ENCODE results near the gene DCAF8. TPM values are rescaled to one million over a fixed set of nuclear protein-coding genes. Genes with fewer than 3 reads are reported as not detected.

The DCAF8 gene
- total RNA-seq, 1 experiment from 2014 or later, result 76.4 TPM

GRCh38 chr1:160227034-160227433 is 35.3 kb downstream of the DCAF8 start:
- DNase-seq (ENCODE audit: low read depth), result no peak

DNA sequence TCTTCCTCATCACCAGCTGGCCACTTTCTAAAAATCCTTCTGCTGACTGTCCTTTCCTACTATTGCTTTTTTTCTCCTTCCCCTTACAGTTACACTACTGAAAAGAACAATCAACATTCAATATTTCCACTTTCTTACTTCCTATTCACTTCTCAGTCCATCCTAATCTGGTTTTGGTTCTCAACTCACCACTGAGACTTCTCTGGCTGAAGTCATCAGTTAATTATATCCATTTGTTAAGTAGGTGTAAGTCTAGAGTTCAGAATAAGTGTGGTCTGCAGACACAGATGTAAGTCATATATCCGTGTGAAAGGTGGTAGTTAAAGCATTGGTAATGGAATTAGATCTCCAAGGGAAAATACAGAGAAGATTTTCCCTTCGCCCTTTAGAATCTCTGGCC is 35.7 kb downstream of the DCAF8 start:
- DNase-seq (ENCODE audit: low read depth), result no peak

DNA sequence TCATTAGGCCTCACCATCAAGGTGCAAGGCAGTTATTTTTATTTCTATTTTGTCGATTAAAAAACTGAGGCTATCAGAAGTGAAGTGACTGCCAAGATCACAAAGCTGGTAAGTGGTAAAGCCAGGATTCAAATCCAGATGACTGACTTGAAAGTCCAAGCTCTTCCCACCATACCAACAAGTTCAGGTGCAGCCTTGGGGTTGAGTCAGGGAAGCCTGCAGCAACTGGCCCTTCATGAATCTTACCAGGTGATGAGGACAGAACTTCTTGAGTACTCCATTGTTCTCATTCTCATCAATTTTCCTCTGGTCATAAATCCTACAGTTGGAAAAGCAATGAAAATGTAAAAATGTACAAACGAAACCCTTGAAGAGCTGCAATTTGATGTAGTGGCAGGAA is 37.0 kb downstream of the DCAF8 start:
- no peak for DNase-seq (ENCODE audit: low read depth)

- DNase-seq (ENCODE audit: low read depth), result no peak
Observed at GRCh38 chr1:160224606-160225005, 37.7 kb downstream of the DCAF8 start.

- DNase-seq (ENCODE audit: low read depth), result no peak
Observed at GRCh38 chr1:160222546-160222945, 39.8 kb downstream of the DCAF8 start.

- no peak for DNase-seq (ENCODE audit: low read depth)
Observed at GRCh38 chr1:160221089-160221488, 41.3 kb downstream of the DCAF8 start.

DNA sequence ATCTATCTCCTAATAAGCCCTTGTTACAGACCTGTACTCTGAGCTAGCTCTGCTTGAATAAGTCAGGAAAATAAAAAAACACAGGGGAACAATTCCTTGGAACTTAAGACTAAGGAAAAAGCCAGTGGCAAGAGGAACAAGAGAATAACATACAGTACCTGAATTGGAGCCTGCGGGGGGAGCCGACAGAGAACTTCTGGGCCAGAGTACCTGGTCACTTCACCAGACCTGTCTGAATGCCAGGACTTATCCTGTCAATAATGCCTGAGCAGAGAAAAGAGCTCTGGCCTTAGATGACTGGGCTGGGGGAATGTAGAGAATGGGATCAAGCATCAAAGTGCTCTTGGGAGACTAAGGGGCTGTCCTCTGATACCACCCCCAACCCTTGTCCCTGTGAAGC is 42.0 kb downstream of the DCAF8 start:
- no peak for DNase-seq (ENCODE audit: low read depth)

DNA sequence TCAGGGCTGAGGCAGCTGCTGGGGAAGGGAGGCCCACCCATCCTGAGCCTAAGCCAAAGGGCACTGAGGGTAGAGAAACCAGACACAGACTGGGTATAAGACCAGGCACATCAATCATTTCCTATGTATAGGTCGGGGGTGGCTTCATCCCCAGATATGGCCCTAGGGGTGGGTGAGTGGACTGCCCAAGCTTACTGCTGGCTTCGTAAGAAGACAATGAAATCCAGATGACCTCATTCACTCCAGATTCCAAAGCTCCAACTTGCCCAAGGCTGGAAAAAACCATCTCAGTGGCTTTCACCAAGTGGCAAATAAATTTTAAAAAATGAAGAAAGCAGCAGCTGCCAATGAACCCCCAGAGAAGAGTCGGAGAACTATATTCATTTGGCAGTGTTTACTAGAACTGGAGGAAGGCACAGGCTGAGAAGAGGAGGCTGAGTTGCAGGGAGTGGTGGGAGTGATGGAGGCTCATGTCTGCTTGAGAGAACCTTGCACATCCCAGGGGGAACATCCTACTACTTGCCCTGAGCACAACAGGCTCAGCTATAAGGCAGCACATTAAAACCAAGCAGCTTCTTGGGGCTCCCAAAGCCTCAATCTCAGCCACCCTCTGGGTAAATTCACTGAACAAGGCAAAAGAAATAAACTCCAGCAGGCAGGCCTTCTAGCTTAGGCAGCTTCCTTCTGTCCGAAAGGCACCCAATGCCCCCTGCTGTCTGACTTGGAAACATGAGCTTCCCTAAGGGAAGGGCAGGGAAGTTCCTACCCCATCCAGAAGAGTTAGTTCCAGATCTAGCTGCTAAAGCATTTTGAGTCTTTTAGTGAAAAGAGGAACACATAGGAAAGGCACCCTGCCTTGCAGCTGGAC is 43.1 kb downstream of the DCAF8 start:
- DNase-seq (ENCODE audit: low read depth), result peak; percentile 64

- DNase-seq (ENCODE audit: low read depth), result no peak
Observed at GRCh38 chr1:160217481-160218051, 44.8 kb downstream of the DCAF8 start.

DNA sequence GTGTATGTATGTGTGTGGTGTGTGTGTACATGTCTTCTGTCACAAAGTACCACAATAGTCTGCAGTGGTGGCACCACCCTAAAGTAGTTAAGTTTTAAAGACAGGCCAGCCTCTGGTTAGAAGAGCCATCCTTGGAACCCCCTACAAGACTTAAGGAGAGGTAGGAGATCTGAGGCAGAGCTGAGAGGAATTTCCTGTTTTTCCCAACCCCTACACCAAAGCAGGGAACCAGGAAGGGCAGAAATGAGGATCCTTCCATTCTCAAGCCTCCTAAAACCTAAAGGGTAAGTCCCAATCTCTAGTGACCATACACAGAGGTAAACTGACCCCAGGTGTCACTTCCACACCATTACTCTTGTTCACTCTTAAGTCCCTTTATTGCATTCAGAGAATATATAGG is 46.0 kb downstream of the DCAF8 start:
- no peak for DNase-seq (ENCODE audit: low read depth)

- no peak for DNase-seq (ENCODE audit: low read depth)
Observed at GRCh38 chr1:160214481-160215140, 47.7 kb downstream of the DCAF8 start.

- no peak for DNase-seq (ENCODE audit: low read depth)
Observed at GRCh38 chr1:160211046-160211790, 51.1 kb downstream of the DCAF8 start.

DNA sequence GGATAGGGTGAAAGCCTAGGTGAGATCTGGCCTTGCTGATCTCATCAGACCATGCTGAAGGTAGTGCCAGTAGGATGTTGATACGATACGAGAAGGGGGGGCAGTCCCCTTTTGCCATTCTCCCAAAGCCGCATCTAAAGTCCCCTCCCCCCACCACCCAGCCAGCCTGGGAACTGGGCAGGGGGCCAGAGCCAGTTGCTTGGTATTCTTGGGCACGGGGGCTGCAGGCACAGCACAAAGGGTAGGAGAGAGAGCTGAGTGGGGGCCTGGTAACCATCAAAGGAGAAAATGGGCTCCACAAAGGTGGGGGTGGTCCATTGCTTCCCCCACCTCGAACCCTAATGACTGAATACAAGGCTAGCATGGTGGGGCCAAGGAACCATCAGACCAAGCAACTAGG is 51.8 kb downstream of the DCAF8 start:
- DNase-seq (ENCODE audit: low read depth), result no peak

- no peak for DNase-seq (ENCODE audit: low read depth)
Observed at GRCh38 chr1:160209321-160210046, 52.9 kb downstream of the DCAF8 start.

DNA sequence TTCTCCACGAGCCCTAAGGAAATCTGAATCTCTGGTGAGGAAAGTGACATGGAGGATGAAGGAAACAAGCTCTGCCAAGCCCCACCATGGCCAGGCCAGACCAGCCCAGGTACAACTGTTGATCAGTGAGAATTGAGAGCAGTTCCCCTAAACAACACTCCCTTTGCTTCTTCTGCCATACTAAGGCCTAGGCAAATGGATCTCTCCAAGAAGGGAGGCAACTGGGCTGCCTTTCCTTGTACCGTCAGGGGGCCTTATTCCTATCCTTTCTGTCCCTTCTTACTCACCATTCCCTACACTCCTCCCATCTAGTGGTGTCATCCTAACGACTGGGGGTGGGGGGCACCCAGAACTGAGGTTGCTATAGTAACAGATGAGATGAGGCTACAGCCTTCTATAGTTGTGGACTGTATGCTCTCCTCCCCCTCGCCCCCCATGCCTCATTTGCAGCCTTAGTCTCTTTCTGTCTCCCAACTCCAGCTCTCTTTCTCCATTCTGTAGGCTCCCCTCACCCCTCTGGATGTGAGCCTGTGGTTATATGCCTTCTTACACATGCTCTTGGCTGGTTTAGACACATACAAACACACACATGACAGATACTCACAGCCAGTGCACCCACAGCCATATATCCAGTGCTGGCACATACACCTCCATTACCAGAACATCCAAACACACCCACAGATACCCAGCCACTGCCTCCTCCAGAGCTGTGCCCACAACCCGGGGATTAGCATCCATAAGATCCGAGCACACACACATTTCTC is 53.6 kb downstream of the DCAF8 start:
- no peak for DNase-seq (ENCODE audit: low read depth)

DNA sequence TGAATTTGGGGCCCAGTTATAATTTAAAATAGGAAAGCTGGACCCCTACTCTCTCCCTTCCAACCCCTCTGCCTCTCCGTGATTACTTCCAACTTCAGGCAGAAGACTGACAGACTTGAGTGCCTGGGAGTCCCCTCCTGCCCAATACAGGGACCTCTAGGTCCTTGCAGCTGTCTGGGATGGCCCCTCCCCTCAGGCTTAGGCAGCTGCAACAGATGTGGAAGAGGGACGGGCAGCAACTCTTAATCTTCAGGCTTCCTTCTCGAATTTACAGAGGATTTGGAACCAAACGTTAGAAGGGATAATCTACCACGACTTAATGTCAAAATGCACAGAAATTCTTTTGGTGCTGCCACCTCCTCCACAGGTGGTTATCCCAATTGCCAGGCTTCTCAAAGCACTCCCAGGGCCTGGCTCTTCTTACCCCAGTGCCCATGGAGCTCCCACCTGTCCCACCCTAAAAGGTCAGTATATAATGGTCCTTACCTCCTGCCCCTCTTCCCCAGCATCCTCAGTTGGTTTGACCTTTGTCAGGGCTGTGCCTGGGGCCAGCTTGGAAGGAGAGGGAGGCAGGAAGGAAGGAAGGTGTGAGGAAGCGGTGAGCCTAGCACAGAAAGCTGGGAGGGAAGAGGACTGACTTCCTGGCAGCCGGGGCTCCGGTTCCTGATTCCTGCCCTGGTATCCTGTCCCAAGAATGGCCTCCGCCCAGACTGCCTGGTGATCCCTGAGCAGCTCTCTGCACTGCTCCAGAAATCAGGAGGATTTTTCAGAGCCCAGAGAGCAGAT is 54.4 kb downstream of the DCAF8 start:
- DNase-seq (ENCODE audit: low read depth), result peak; percentile 58

- no peak for DNase-seq (ENCODE audit: low read depth)
Observed at GRCh38 chr1:160207118-160207650, 55.2 kb downstream of the DCAF8 start.

GRCh38 chr1:160206421-160207117 is 55.8 kb downstream of the DCAF8 start:
- peak; percentile 82 for DNase-seq (ENCODE audit: low read depth)

GRCh38 chr1:160206036-160206389 is 56.3 kb downstream of the DCAF8 start:
- peak; percentile 66 for DNase-seq (ENCODE audit: low read depth)
